Fibroblast of pulmonary artery (primary cell): ENCODE data around the gene NKD2.

Source experiments
- DNase-seq: peaks from one replicate; pipeline ENCODE4 v3.0.0-alpha.2; 2010; ENCODE audit warnings: low read depth
- H3K4me3 ChIP-seq: replicated peaks from 2 replicates; pipeline ENCODE4 v1.5.1; 2011; ENCODE audit warnings: low read depth, mild to moderate bottlenecking, control low read depth, low read length, moderate library complexity
- TF ChIP-seq, protein P1 (sequence below): IDR thresholded peaks from 2 replicates; pipeline ENCODE4 v1.5.1; 2011; ENCODE audit warnings: mild to moderate bottlenecking, control low read depth, low read length, inconsistent platforms; ENCODE audit errors: missing control alignments

The NKD2 gene

GRCh38 chr5:1010181-1010510, 1.5 kb downstream of the NKD2 start:
- peak overlapping the region; percentile 57 for H3K4me3 ChIP-seq
- no peak for DNase-seq
- TF ChIP-seq, protein P1, sequence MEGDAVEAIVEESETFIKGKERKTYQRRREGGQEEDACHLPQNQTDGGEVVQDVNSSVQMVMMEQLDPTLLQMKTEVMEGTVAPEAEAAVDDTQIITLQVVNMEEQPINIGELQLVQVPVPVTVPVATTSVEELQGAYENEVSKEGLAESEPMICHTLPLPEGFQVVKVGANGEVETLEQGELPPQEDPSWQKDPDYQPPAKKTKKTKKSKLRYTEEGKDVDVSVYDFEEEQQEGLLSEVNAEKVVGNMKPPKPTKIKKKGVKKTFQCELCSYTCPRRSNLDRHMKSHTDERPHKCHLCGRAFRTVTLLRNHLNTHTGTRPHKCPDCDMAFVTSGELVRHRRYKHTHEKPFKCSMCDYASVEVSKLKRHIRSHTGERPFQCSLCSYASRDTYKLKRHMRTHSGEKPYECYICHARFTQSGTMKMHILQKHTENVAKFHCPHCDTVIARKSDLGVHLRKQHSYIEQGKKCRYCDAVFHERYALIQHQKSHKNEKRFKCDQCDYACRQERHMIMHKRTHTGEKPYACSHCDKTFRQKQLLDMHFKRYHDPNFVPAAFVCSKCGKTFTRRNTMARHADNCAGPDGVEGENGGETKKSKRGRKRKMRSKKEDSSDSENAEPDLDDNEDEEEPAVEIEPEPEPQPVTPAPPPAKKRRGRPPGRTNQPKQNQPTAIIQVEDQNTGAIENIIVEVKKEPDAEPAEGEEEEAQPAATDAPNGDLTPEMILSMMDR: peak; percentile 13

- DNase-seq: no peak
- H3K4me3 ChIP-seq: peak overlapping the region; percentile 57
- TF ChIP-seq, protein P1: no peak
These were observed 2.0 kb downstream of the NKD2 start for GRCh38 chr5:1010641-1011046.

GRCh38 chr5:1011226-1011631, 2.6 kb downstream of the NKD2 start:
- no peak for DNase-seq
- TF ChIP-seq, protein P1: peak; percentile 16
- H3K4me3 ChIP-seq: no peak overlapping the region

DNA sequence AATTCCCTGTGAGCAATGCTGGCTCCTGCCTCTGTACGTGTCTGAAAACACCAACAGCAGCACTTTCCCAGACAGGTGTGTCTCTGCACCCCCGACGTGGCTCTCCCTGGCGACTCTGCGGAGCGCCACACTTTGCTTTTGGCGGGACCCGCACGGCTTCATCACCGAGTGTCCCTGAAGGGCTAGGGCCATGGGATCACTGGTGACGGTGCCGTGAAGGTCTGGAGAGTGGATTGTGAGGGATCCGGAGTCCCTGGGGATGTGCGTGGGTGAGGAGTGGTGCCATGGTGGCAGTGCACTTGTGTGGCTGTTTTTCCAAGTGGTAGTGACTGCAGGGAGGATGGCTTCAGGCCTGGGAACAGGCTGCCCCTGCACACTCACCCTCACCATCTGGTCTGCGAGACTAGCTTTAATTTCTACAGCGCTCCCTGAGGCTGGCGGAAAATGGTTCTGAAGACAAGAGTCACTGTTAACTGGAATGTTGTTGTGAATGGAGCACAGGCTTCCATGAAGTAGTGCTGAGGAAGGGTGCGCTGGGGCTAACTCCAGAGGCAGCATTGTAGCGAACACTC, 3.2 kb downstream of the NKD2 start:
- no peak for DNase-seq
- H3K4me3 ChIP-seq: no peak overlapping the region
- TF ChIP-seq, protein P1: no peak

GRCh38 chr5:1012313-1012841, 3.8 kb downstream of the NKD2 start:
- TF ChIP-seq, protein P1: no peak
- DNase-seq: no peak
- H3K4me3 ChIP-seq: no peak overlapping the region

DNA sequence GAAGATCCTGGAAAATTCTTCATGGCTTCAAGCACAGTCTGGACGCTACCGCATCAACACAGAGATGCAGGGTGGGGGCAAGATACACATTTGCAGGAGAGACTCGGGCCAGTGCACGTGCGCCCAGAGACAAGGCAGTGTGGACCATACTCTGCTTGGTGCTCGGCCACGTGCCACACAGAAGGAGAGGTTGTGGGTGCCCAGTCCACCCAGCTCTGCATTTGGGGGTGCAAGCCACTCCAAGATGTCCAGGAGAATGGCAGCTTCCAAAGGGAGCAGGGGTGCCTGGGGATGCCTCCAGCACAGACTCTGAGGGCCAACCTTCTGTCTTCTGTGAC, 4.3 kb downstream of the NKD2 start:
- no peak for DNase-seq
- no peak overlapping the region for H3K4me3 ChIP-seq
- TF ChIP-seq, protein P1: no peak

DNA sequence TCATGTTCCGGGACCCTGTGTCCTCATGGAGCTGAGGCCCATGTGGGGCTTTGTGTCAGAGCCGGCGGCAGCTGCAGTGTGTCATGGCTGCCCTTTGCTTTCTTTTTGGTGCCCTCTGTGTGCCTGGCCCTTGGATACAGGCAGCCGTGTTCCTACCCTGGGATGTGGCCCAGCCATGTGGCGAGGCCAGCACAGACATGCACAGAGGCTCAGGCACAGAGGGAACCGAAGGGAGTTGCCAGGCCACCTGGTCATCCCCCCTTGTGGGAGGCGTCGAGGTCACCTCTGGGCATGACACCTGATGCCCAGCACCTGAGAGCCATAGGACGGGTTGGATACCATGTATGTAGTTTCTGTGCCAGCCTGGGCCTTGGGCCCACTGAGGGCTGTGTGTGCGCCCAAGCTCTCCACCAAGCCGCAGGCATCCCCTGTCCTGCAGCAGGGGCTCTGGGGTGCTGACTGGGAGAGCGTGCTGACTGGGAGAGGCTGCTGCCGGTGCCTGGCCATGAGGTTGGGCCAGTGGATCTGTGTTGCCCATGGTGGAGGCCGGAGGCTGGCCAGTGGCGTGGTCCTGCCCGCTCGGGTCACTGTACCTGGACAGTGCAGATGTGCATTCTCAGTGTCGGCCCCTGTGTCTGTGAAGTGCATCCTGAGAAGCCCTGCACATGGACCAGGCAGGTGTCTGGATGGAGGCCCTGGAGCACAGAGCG, 4.8 kb downstream of the NKD2 start:
- DNase-seq: no peak
- TF ChIP-seq, protein P1: no peak

More for the DNA sequence above, 4.8 kb downstream of the NKD2 start:
- H3K4me3 ChIP-seq: no peak overlapping the region
